HEK293 (cell line): ENCODE results near the gene SULF2.

Experiments used
- REST ChIP-seq: fragments of 450-650 bp; formaldehyde crosslinking; IDR thresholded peaks from 2 replicates; pipeline ENCODE4 v1.5.1; 2016; ENCODE audit warnings: missing biosample characterization, missing genetic modification characterization
- YY1 ChIP-seq: fragments of 450-650 bp; formaldehyde crosslinking; IDR thresholded peaks from 2 replicates; pipeline ENCODE4 v1.5.1; 2018; ENCODE audit warnings: missing biosample characterization, missing genetic modification characterization
- ZNF639 ChIP-seq: fragments of 450-650 bp; formaldehyde crosslinking; IDR thresholded peaks from 2 replicates; pipeline ENCODE4 v1.5.1; 2016; ENCODE audit warnings: missing biosample characterization, missing genetic modification characterization

GRCh38 chr20:47669152-47669425 is 116.2 kb downstream of the SULF2 start:
- TF ChIP-seq YY1 (tag by site-specific recombination) (no peak), ZNF639 (tag by site-specific recombination) (no peak), REST (tag by site-specific recombination) (no peak)
